Astrocyte of the cerebellum (primary cell): ENCODE measurements around the gene GNAQ.

Experiments used
- DNase-seq: peaks from one replicate; pipeline ENCODE4 v3.0.0-alpha.2; 2011; ENCODE audit warnings: low read depth
- H3K4me3 ChIP-seq: 2 replicates; pipeline ENCODE4 v1.5.1; 2011; ENCODE audit warnings: mild to moderate bottlenecking, low read depth, low read length, moderate library complexity
- CTCF ChIP-seq: IDR thresholded peaks from 2 replicates; pipeline ENCODE4 v1.5.1; 2012; ENCODE audit warnings: low read length, low read depth, moderate library complexity, mild to moderate bottlenecking; ENCODE audit errors: missing control alignments
- in situ Hi-C: cut with HindIII; loops from 2 replicates; pipeline ENCODE4 v1.10.0; 2017; ENCODE audit warnings: low sequenced_read_pairs

Gene GNAQ

GRCh38 chr9:77999231-77999631, 32.4 kb downstream of the GNAQ start:
- TF ChIP-seq CTCF, result no peak
- H3K4me3 ChIP-seq, result no peak overlapping the region
- DNase-seq, result no peak
- in situ Hi-C loops, result no loop called here

- H3K4me3 ChIP-seq, result no peak overlapping the region
- no peak for TF ChIP-seq CTCF
- no peak for DNase-seq
- in situ Hi-C loops, result no loop called here
These were observed 33.9 kb downstream of the GNAQ start for GRCh38 chr9:77997611-77998284.

- no peak for TF ChIP-seq CTCF
- no peak for DNase-seq
- in situ Hi-C loops, result no loop called here
- H3K4me3 ChIP-seq, result no peak overlapping the region
These were observed 34.9 kb downstream of the GNAQ start for GRCh38 chr9:77996696-77997095.

- no peak for TF ChIP-seq CTCF
These were observed 40.4 kb downstream of the GNAQ start for GRCh38 chr9:77991191-77991590.

GRCh38 chr9:77989909-77990308, 41.7 kb downstream of the GNAQ start:
- DNase-seq, result no peak
- TF ChIP-seq CTCF, result no peak
- H3K4me3 ChIP-seq, result no peak overlapping the region
- in situ Hi-C loops, result no loop called here

More at GRCh38 chr9:77991191-77991590, 40.4 kb downstream of the GNAQ start:
- DNase-seq, result no peak
- H3K4me3 ChIP-seq, result no peak overlapping the region
- in situ Hi-C loops, result no loop called here

GRCh38 chr9:77989458-77989857, 42.2 kb downstream of the GNAQ start:
- no peak overlapping the region for H3K4me3 ChIP-seq
- in situ Hi-C loops, result no loop called here
- no peak for TF ChIP-seq CTCF
- DNase-seq, result no peak
